SHP77 treated with DMSO at 0.1 percent for 48 hours (cell line): ENCODE measurements around the gene ZFP90.
"Not testable (repeated sequence)": the region's sequence is repeated elsewhere in the genome, so short reads cannot be mapped to it uniquely, and the experiment has no call there.

Experiments used
- DNase-seq: peaks from one replicate; lab custom pipeline; 2025; lab: John Stamatoyannopoulos, UW

The ZFP90 gene

GRCh38 chr16:68519225-68519745 lies 19.8 kb upstream of the ZFP90 start:
- no peak for DNase-seq

GRCh38 chr16:68520649-68521086 lies 18.4 kb upstream of the ZFP90 start:
- peak; percentile 54 for DNase-seq

- DNase-seq, result no peak
Measured at GRCh38 chr16:68524069-68524820, 14.8 kb upstream of the ZFP90 start.

GRCh38 chr16:68526143-68526781 lies 12.8 kb upstream of the ZFP90 start:
- no peak for DNase-seq

GRCh38 chr16:68526782-68527145 lies 12.3 kb upstream of the ZFP90 start:
- DNase-seq, result no peak

GRCh38 chr16:68528233-68528632 lies 10.9 kb upstream of the ZFP90 start:
- DNase-seq, result no peak

GRCh38 chr16:68528686-68529379 lies 10.3 kb upstream of the ZFP90 start:
- peak; percentile 73 for DNase-seq

- no peak for DNase-seq
Measured at GRCh38 chr16:68529608-68529930, 9.5 kb upstream of the ZFP90 start.

- DNase-seq, result peak; percentile 84
Measured at GRCh38 chr16:68529931-68530701, 9.0 kb upstream of the ZFP90 start.

- no peak for DNase-seq
Measured at GRCh38 chr16:68533937-68534336, 5.2 kb upstream of the ZFP90 start.

- no peak for DNase-seq
Measured at GRCh38 chr16:68535331-68535730, 3.8 kb upstream of the ZFP90 start.

- DNase-seq, result no peak
Measured at GRCh38 chr16:68539711-68540239, 684 bp downstream of the ZFP90 start.

- no peak for DNase-seq
Measured at GRCh38 chr16:68548947-68549346, 9.9 kb downstream of the ZFP90 start.

GRCh38 chr16:68553186-68553585 lies 14.1 kb downstream of the ZFP90 start:
- DNase-seq, result no peak

GRCh38 chr16:68560341-68560740 lies 21.2 kb downstream of the ZFP90 start:
- not testable (repeated sequence) for DNase-seq

GRCh38 chr16:68563631-68564381 lies 24.7 kb downstream of the ZFP90 start:
- no peak for DNase-seq

- no peak for DNase-seq
Measured at GRCh38 chr16:68564382-68564985, 25.4 kb downstream of the ZFP90 start.

- DNase-seq, result no peak
Measured at GRCh38 chr16:68574479-68574878, 35.4 kb downstream of the ZFP90 start.

- no peak for DNase-seq
Measured at GRCh38 chr16:68575082-68575481, 36.0 kb downstream of the ZFP90 start.

GRCh38 chr16:68577352-68577853 lies 38.3 kb downstream of the ZFP90 start:
- no peak for DNase-seq
